Esophagus squamous epithelium (tissue), 5 donors: ENCODE results near the gene MAD2L2. TPM values are rescaled to one million over a fixed set of nuclear protein-coding genes. Genes with fewer than 3 reads are reported as not detected.

Experiments used
- DNase-seq: peaks from one replicate; lab custom pipeline; 2025; lab: John Stamatoyannopoulos, UW
- H3K27ac ChIP-seq, 4 donors: fragments of 200-600 bp; sonication (generic); one replicate each; pipeline ENCODE4 v1.5.1; 2016 to 2019; ENCODE audit warnings: mild to moderate bottlenecking in 1 of 4
- H3K27me3 ChIP-seq, 4 donors: fragments of 200-600 bp; sonication (generic); 1 replicate in 3 of 4; 2 replicates in 1 of 4; pipeline versions ENCODE4 v1.5.1 to v1.6.0; 2017 to 2021; ENCODE audit warnings: antibody characterized with exemption in 1 of 4
- H3K36me3 ChIP-seq, 3 donors: fragments of 200-600 bp; sonication (generic); one replicate each; pipeline ENCODE4 v1.5.1; 2016 to 2019
- H3K4me1 ChIP-seq, 3 donors: fragments of 200-600 bp; sonication (generic); one replicate each; pipeline ENCODE4 v1.5.1; 2017 to 2019
- H3K4me3 ChIP-seq, 4 donors: fragments of 200-600 bp; sonication (generic); 1 replicate in 3 of 4; 2 replicates in 1 of 4; pipeline ENCODE4 v1.5.1; 2016 to 2019; ENCODE audit warnings: mild to moderate bottlenecking in 2 of 4, moderate library complexity in 1 of 4
- H3K9me3 ChIP-seq, 3 donors: fragments of 200-600 bp; sonication (generic); one replicate each; pipeline ENCODE4 v1.5.1; 2016 to 2019
- POLR2A ChIP-seq, 4 donors: fragments of 450-650 bp; IDR thresholded peaks; one replicate each; pipeline ENCODE4 v1.6.1; 2017; ENCODE audit warnings: antibody characterized with exemption in 4 of 4, mild to moderate bottlenecking in 4 of 4, moderate library complexity in 3 of 4
- WGBS, 2 donors: methylation state at CpG; one replicate each; pipeline ENCODE4 v1.1.5; 2018; 5-methylcytosine and 5-hydroxymethylcytosine counted together
- intact Hi-C: fragments of 100-400 bp; cut with DNase I; formaldehyde crosslinking; loops from one replicate; pipeline ENCODE4 v1.15.0; 2022
- total RNA-seq, 4 donors: library from RNA; depleted of rRNA; stranded (reverse); fragments of >200 nt; gene quantifications; one replicate each; pipeline ENCODE4 v1.1.0, GENCODE V29; 2016
- TF ChIP-seq, protein P1 (sequence below), 6 experiments: fragments of 450-650 bp in 4 of 6; fragments of 200-600 bp in 2 of 6; sonication (generic) in 2 of 6; IDR thresholded peaks; one replicate each; pipeline ENCODE4 v1.5.1; 2016 to 2019; ENCODE audit warnings: antibody characterized with exemption in 6 of 6, mild to moderate bottlenecking in 4 of 6, moderate library complexity in 4 of 6
- donor health status: DM: yes; HTN: yes; CAD: no.

MAD2L2 gene
- total RNA-seq, 4 donors from 2014 or later: 12.1 to 22.8 (median 18.9) TPM

DNA sequence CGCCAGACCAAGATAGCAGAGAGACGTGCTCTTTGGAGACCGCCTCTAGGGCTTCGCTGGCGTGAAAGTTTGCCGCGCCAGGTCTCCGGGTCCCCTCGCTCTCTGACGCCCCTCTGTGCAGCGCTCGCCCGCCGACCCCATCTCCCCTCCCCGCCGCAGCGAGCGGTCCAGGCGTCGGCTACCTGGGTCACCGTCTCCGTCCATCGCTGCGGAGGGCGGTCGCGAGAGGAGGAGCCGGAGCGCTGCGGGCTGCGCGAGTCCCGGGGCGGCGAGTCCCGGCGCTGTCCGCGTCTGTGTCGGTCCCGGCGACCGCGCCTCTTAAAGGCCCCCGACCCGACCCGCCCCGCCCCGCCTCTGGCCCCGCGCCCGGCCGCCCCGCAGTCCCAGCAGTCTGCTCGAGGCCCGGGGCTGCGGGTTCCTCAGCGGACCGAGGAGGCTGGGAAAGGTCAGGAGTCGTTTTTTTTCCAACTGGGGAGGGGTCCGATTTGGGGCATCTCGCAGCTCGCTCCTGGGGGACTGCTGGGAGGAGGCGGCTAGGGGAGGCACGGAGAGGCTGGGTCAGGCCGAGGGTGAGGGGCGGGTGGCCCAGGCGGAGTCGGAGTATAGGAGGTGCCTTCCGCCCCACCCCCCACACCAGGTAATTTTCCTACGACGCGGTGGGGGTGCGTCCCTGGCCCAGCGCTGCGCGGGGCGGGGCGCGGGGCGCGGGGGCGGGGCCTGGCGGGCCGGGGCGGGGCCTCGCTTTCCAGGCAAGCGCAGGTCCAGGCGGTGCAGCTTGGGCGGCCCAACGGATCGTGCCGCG, 26.6 kb downstream of the MAD2L2 start, which contains the start of the genes FBXO2 and FBXO44:
Gene FBXO2 (minus strand): TSS at position 293 of the 802 bp plus-strand sequence. CDS start 89 bp downstream, at position 204.
Gene FBXO44 (plus strand): TSS at position 741 of the 802 bp plus-strand sequence. CDS start 959 bp downstream, outside the sequence.
- Histone ChIP-seq H3K36me3 (peaks cover 0 to 27% (median 7%) of the 10 kb centered on the region in 3 donors), H3K9me3 (no peaks in the 10 kb centered on the region), H3K4me1 (peaks cover 12 to 47% (median 14%) of the 10 kb centered on the region in 3 donors), H3K27ac (peak within 1 kb of the TSS; percentile 78 to 80 (median 80)), H3K27me3 (peaks cover 0 to 19% (median 0%) of the 10 kb centered on the region in 4 donors), H3K4me3 (peak within 1 kb of the TSS; percentile 53 to 85 (median 78))
- no CpG with 5 or more reads among the region's 94 CpGs for WGBS, 2 donors
- no peak for DNase-seq
- TF ChIP-seq, protein P1, sequence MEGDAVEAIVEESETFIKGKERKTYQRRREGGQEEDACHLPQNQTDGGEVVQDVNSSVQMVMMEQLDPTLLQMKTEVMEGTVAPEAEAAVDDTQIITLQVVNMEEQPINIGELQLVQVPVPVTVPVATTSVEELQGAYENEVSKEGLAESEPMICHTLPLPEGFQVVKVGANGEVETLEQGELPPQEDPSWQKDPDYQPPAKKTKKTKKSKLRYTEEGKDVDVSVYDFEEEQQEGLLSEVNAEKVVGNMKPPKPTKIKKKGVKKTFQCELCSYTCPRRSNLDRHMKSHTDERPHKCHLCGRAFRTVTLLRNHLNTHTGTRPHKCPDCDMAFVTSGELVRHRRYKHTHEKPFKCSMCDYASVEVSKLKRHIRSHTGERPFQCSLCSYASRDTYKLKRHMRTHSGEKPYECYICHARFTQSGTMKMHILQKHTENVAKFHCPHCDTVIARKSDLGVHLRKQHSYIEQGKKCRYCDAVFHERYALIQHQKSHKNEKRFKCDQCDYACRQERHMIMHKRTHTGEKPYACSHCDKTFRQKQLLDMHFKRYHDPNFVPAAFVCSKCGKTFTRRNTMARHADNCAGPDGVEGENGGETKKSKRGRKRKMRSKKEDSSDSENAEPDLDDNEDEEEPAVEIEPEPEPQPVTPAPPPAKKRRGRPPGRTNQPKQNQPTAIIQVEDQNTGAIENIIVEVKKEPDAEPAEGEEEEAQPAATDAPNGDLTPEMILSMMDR (IDR thresholded peaks at IDR 0.05): no peak
- no peak for TF ChIP-seq POLR2A (IDR thresholded peaks at IDR 0.05)
- intact Hi-C loops: loop anchor here (5.0 kb wide), 1 partner anchor 68 kb away; no protein-coding TSS in a partner anchor

- peak overlapping the region; percentile 78 to 80 (median 80) for H3K27ac ChIP-seq
- peaks cover 12 to 53% (median 20%) of the 10 kb centered on the region in 3 donors for H3K4me1 ChIP-seq
- peaks cover 0 to 24% (median 0%) of the 10 kb centered on the region in 4 donors for H3K27me3 ChIP-seq
- peak overlapping the region; percentile 53 to 85 (median 78) for H3K4me3 ChIP-seq
- H3K36me3 ChIP-seq: peaks cover 0 to 22% (median 7%) of the 10 kb centered on the region in 3 donors
- DNase-seq: no peak
- intact Hi-C loops: loop anchor here (5.0 kb wide), 1 partner anchor 69 kb away; no protein-coding TSS in a partner anchor
- H3K9me3 ChIP-seq: no peaks in the 10 kb centered on the region
- TF ChIP-seq, protein P1 (IDR thresholded peaks at IDR 0.05): no peak
- no peak for TF ChIP-seq POLR2A (IDR thresholded peaks at IDR 0.05)
- 29 to 57% methylated on average over 4 to 5 of the region's 7 CpGs for WGBS, 2 donors
These were observed 27.1 kb downstream of the MAD2L2 start for GRCh38 chr1:11653861-11654136.

DNA sequence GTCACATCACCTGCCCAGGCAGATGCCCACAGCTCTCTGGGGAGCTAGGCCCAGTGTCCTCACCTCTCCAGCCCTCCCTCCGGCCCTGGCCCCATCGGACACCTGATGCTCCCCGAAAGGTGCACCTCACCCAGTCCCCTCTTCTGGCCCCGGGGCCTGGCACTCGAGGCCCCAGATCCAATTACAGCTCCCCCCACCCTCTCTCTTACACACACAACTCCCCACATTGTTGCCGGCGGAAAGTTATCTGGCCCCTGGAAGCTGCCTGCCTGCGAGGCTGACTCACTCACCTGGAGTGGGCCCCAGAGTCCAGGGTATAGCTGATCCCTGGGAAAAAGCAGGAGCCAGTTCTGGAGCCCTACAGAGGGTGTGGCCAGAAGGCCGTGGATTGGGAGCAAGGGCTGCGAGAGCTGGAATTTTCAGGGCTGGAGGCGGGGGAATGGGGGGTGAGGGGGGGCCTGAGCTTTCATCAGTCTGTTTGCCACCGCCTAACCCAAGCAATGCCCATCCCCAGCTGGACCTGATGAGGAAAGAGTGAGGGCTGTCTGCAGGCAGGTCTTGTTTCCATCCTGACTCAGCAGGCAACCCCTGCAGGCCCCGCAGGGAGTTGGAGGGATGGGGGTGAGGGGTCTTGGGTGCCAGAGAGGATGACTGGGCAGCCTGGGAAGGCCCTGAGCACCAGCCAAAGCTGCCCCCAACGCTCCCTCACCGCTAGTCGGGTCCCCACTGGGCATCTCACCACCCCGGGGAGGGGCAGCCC, 27.7 kb downstream of the MAD2L2 start:
- 25 to 38% methylated on average over 8 to 10 of the region's 17 CpGs for WGBS, 2 donors
- H3K4me3 ChIP-seq: peak overlapping the region; percentile 53 to 85 (median 78)
- TF ChIP-seq, protein P1 (IDR thresholded peaks at IDR 0.05): no peak
- TF ChIP-seq POLR2A (IDR thresholded peaks at IDR 0.05): no peak

DNA sequence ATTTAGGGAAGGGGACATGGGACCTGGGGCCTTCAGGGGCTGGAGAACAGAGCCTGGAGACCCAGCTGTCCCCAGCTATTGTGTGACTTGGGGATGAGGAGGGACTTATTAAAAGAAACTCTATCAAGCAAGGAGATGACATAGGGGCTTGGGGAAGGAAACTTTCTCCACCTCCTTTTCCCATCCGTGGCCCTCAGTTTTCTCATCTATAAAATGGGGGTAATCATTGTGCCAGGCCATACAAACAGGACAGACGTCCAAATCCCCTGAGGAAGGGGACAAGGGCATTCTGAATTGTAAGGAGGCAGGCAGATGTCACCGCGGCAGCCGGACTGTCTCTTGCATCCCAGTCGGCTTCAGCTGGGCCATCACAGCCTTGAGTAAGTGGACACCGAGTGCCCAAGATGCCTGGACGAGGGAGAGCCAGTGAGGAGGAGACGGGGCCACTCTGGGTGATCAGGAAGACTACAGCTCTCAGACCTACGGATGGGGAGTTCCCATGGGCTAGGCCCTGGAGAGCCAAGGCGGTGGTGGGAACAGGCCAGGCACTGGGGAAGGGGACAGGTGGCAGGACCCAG, 28.7 kb downstream of the MAD2L2 start:
- intact Hi-C loops: loop anchor here (5.0 kb wide), 1 partner anchor 70 kb away; no protein-coding TSS in a partner anchor
- Histone ChIP-seq H3K4me3 (no peak overlapping the region), H3K9me3 (no peaks in the 10 kb centered on the region), H3K27ac (no peak overlapping the region), H3K4me1 (peaks cover 12 to 64% (median 24%) of the 10 kb centered on the region in 3 donors), H3K27me3 (peaks cover 0 to 36% (median 0%) of the 10 kb centered on the region in 4 donors), H3K36me3 (peaks cover 0 to 10% (median 0%) of the 10 kb centered on the region in 3 donors)
- no peak for TF ChIP-seq POLR2A (IDR thresholded peaks at IDR 0.05)
- TF ChIP-seq, protein P1 (IDR thresholded peaks at IDR 0.05): no peak
- WGBS, 2 donors: 87 to 94% methylated on average over 7 to 9 of the region's 11 CpGs
- DNase-seq: no peak

More for the DNA sequence above, 27.7 kb downstream of the MAD2L2 start:
- Histone ChIP-seq H3K36me3 (peaks cover 0 to 17% (median 1%) of the 10 kb centered on the region in 3 donors), H3K27ac (peak overlapping the region; percentile 78 to 80 (median 80)), H3K4me1 (peaks cover 12 to 58% (median 24%) of the 10 kb centered on the region in 3 donors), H3K9me3 (no peaks in the 10 kb centered on the region), H3K27me3 (peaks cover 0 to 28% (median 0%) of the 10 kb centered on the region in 4 donors)
- DNase-seq: no peak
- intact Hi-C loops: loop anchor here (5.0 kb wide), 1 partner anchor 69 kb away; no protein-coding TSS in a partner anchor
